ENCODE results near the gene MEIS2.

Gene MEIS2

DNA sequence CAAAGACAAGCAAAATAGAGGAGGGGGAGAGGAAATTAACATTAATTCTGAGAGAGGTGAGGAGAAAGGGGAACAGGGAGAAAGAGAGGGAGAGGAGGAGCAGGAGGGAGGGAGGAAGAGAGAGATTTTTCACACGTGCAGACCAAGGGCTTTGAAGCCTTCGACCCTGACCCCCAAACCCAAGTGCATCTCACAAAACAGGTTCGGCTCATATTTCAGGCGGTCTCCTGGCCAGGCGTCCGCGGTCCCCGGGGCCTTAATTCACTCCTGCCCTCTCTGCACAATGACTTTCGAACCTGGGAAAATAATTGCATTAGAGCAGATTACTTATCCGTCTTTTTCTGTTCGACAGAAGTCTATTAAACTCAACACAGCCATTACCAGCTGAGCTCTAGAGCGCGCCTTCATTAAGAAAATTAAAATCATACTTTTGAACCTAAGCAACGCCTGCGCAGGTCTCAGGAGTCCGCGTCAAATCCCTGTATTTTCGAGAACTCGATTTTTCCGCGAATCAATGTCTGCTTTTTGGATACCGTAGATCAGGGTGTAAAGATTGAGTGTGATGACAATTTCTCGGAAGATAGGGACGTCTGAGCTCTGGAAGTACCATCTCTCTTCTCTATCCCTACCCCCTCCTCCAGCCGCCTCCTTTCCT is 220.7 kb downstream of the MEIS2 start:
- no peak overlapping the region for H3K4me3 ChIP-seq (ENCODE audit: low read length)
- no peak for DNase-seq (ENCODE audit: low read depth)
- TF ChIP-seq CTCF (conservative IDR thresholded peaks at IDR 0.05; ENCODE audit: low read length) = no peak

- no peak overlapping the region for H3K4me3 ChIP-seq (ENCODE audit: low read length)
- no peak for DNase-seq (ENCODE audit: low read depth)
- no peak for TF ChIP-seq CTCF (conservative IDR thresholded peaks at IDR 0.05; ENCODE audit: low read length)
Observed at GRCh38 chr15:36878684-36879262, 221.6 kb downstream of the MEIS2 start.

DNA sequence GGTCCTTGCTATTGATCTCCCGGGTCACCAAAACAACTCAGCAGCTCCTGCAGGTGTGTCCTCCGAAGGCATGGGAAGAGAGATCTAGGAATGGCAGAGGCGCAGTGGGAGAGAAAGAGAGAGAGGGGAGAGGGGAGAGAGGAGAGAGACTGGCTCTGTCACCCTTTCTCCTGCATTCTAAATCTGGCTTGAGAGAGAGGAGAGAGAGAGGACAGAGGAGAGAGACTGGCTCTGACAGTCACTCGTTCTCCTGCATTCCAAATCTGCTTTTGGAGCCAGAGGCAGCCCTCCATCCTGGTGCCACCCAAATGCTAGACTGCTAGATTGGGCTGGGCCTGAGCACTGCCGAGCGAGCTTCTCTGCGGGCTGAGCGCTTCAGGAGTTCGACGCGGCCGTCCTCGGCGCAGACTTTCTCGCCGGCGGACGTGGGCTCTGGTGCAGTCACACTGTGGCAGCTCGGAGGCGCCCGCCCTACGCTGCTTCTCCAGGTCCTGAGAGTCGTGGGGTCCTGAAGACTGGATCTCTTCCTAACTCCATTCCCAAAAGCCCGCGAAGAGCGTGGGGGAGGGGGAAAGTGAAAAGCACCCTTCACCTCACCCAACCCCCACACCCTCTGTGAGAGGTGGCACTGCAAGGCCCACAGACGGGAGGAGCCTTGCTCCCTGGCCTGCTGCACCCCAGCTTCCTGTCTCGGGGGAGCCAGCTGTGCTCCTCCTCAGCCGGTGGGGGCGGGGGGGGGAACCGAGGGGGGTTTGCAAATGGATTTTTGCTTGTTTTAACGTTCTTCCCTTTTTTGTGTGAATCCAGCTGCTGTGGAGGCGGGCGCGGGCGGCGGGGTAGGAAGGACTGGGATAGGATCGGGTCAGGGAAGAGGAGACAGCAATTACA is 222.3 kb downstream of the MEIS2 start:
- H3K4me3 ChIP-seq (ENCODE audit: low read length) = no peak overlapping the region
- no peak for DNase-seq (ENCODE audit: low read depth)
- no peak for TF ChIP-seq CTCF (conservative IDR thresholded peaks at IDR 0.05; ENCODE audit: low read length)

DNA sequence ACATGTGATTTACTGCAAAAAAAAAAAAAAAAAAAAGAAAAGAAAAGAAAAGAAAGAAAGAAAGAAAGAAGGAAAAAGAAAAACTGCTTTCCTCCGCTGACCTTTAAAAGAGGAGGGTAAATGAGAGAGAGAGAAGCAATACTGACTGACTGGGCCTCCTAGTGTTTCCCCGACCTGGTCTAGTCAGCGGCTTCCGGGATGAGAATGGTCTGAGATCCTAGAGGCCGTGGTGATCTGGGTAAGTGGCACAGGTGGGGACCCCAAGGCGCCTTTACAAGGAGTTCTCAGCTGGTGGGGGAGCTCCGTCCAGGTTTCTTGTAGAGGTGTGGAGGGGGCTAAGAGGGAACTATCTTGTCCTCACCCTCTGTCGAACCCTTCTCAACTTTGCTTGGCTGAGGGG is 223.1 kb downstream of the MEIS2 start:
- TF ChIP-seq CTCF (conservative IDR thresholded peaks at IDR 0.05; ENCODE audit: low read length) = no peak
- H3K4me3 ChIP-seq (ENCODE audit: low read length) = no peak overlapping the region
- no peak for DNase-seq (ENCODE audit: low read depth)

GRCh38 chr15:36875740-36876334 is 224.5 kb downstream of the MEIS2 start:
- no peak for DNase-seq (ENCODE audit: low read depth)
- H3K4me3 ChIP-seq (ENCODE audit: low read length) = no peak overlapping the region

GRCh38 chr15:36874930-36875329 is 225.4 kb downstream of the MEIS2 start:
- TF ChIP-seq CTCF (conservative IDR thresholded peaks at IDR 0.05; ENCODE audit: low read length) = no peak
- no peak overlapping the region for H3K4me3 ChIP-seq (ENCODE audit: low read length)

More at GRCh38 chr15:36875740-36876334, 224.5 kb downstream of the MEIS2 start:
- no peak for TF ChIP-seq CTCF (conservative IDR thresholded peaks at IDR 0.05; ENCODE audit: low read length)

More at GRCh38 chr15:36874930-36875329, 225.4 kb downstream of the MEIS2 start:
- DNase-seq (ENCODE audit: low read depth) = no peak
